Activated T-helper 17 cell treated with anti-CD3 and anti-CD28 coated beads, Interleukin-2, amount 50 U/mL, for 72 hours (primary cell): ENCODE measurements around the gene RIC1. TPM values are rescaled to one million over a fixed set of nuclear protein-coding genes. Genes with fewer than 3 reads are reported as not detected.
"Not testable (repeated sequence)": the region's sequence is repeated elsewhere in the genome, so short reads cannot be mapped to it uniquely, and the experiment has no call there.

ENCODE experiments used
- ATAC-seq: fragments of 150-1000 bp; cut with Tn5 transposase; replicated peaks from 2 replicates; pipeline ENCODE4 v1.10.0; 2021; ENCODE audit warnings: mild to moderate bottlenecking, moderate library complexity
- H3K27ac Mint-ChIP-seq: one replicate; pipeline ENCODE4 v1.8.0; 2022; ENCODE audit warnings: mixed read lengths
- H3K27me3 Mint-ChIP-seq: one replicate; pipeline ENCODE4 v1.8.0; 2022; ENCODE audit warnings: mixed read lengths
- H3K36me3 Mint-ChIP-seq: one replicate; pipeline ENCODE4 v1.8.0; 2022; ENCODE audit warnings: low read depth, mild to moderate bottlenecking, mixed read lengths
- H3K4me1 Mint-ChIP-seq: one replicate; pipeline ENCODE4 v1.8.0; 2022; ENCODE audit warnings: mixed read lengths
- H3K4me3 Mint-ChIP-seq: one replicate; pipeline ENCODE4 v1.8.0; 2022; ENCODE audit warnings: mild to moderate bottlenecking, mixed read lengths
- H3K9me3 Mint-ChIP-seq: one replicate; pipeline ENCODE4 v1.8.0; 2022; ENCODE audit warnings: mixed read lengths
- total RNA-seq, 2 donors: library from RNA; stranded (reverse); gene quantifications; one replicate each; pipeline ENCODE4 v1.2.3, GENCODE V29; 2022

RIC1 gene
- total RNA-seq, 2 donors from 2014 or later = 20.1 to 20.3 TPM

DNA sequence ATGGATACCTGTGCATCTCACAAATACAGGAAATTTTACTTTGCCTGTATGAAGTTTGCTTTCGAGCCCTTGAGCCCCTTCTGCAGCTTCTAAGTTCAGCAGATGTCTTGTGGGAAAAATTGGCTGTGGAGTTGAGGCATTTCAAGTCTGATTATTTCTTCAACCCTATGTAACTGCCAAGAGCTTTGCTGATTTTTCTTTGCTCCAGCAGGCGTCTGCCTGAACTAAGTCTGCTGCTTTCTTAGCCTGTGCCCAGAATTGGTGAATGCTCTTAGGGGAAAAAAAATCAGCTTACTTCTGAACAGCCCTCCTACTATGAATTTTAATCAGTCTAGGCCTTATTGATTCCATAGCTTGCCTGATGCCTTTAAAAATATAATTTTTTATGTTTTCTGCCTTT lies 41.2 kb downstream of the RIC1 start:
- Mint-ChIP-seq H3K27ac (no peak overlapping the region), H3K27me3 (no peaks in the 10 kb centered on the region), H3K4me3 (no peak overlapping the region), H3K9me3 (no peaks in the 10 kb centered on the region), H3K4me1 (peaks cover 37% of the 10 kb centered on the region), H3K36me3 (peaks cover 12% of the 10 kb centered on the region)
- no peak for ATAC-seq

GRCh38 chr9:5671711-5672353 lies 42.9 kb downstream of the RIC1 start:
- H3K4me1 Mint-ChIP-seq = peaks cover 25% of the 10 kb centered on the region
- H3K27me3 Mint-ChIP-seq = no peaks in the 10 kb centered on the region
- ATAC-seq = peak; percentile 42
- H3K4me3 Mint-ChIP-seq = no peak overlapping the region
- peak overlapping the region; percentile 1 for H3K27ac Mint-ChIP-seq
- peaks cover 2% of the 10 kb centered on the region for H3K36me3 Mint-ChIP-seq
- H3K9me3 Mint-ChIP-seq = no peaks in the 10 kb centered on the region

DNA sequence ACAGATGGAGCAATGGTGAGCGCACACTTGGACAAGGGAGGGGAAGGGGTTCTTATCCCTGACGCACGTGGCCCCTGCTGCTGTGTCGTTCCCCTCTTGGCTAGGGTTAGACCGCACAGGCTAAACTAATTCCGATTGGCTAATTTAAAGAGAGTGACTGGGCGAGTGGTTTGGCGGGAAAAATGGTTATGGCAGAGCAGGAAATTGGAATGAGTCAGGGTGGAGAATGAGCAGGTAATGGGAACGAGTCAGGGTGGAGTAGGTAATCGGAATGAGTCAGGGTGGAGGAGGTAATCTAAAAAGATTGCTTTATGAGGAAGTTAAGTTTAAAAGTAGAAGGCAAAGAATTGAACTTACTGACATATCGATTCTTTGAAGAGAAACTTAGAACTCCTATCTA lies 46.1 kb downstream of the RIC1 start:
- not testable (repeated sequence) for H3K27me3 Mint-ChIP-seq, H3K4me3 Mint-ChIP-seq, ATAC-seq, H3K27ac Mint-ChIP-seq, H3K36me3 Mint-ChIP-seq, H3K9me3 Mint-ChIP-seq
- H3K4me1 Mint-ChIP-seq = peaks cover 22% of the 10 kb centered on the region

GRCh38 chr9:5683591-5683990 lies 54.7 kb downstream of the RIC1 start:
- ATAC-seq, H3K27me3 Mint-ChIP-seq, H3K9me3 Mint-ChIP-seq, H3K27ac Mint-ChIP-seq, H3K4me3 Mint-ChIP-seq, H3K4me1 Mint-ChIP-seq: not testable (repeated sequence)
- peaks cover 21% of the 10 kb centered on the region for H3K36me3 Mint-ChIP-seq

GRCh38 chr9:5684101-5684500 lies 55.2 kb downstream of the RIC1 start:
- peaks cover 6% of the 10 kb centered on the region for H3K9me3 Mint-ChIP-seq
- H3K36me3 Mint-ChIP-seq = peaks cover 21% of the 10 kb centered on the region
- H3K27ac Mint-ChIP-seq = no peak overlapping the region
- no peak overlapping the region for H3K4me3 Mint-ChIP-seq
- H3K27me3 Mint-ChIP-seq = no peaks in the 10 kb centered on the region
- peaks cover 5% of the 10 kb centered on the region for H3K4me1 Mint-ChIP-seq
- ATAC-seq = no peak

DNA sequence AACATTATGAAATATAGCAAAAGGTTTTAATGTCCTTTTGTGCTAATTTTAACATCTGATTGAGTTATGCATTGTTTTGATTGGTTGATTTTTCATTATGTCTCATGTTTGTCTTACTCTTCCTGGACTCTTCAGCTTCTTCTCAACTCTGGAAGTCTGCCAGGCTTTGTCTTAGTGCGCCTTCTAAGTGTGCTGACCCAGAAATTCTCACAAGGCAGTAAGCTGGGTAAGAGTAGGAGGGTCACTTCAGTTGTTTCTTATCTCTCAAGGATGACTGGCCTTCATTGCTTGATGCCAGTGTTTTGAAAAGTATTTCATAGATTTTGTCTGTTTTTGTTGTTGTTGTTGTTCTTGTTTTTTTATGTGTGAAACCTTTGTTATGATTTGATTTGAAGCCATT lies 59.2 kb downstream of the RIC1 start:
- no peaks in the 10 kb centered on the region for H3K27me3 Mint-ChIP-seq

GRCh38 chr9:5690278-5690677 lies 61.4 kb downstream of the RIC1 start:
- Mint-ChIP-seq H3K36me3 (peaks cover 6% of the 10 kb centered on the region), H3K27ac (no peak overlapping the region), H3K27me3 (no peaks in the 10 kb centered on the region), H3K9me3 (no peaks in the 10 kb centered on the region), H3K4me3 (no peak overlapping the region), H3K4me1 (no peaks in the 10 kb centered on the region)
- no peak for ATAC-seq

More for the DNA sequence above, 59.2 kb downstream of the RIC1 start:
- H3K4me3 Mint-ChIP-seq = no peak overlapping the region
- ATAC-seq = no peak
- no peaks in the 10 kb centered on the region for H3K9me3 Mint-ChIP-seq
- no peaks in the 10 kb centered on the region for H3K4me1 Mint-ChIP-seq
- H3K36me3 Mint-ChIP-seq = peaks cover 19% of the 10 kb centered on the region
- no peak overlapping the region for H3K27ac Mint-ChIP-seq

- no peaks in the 10 kb centered on the region for H3K27me3 Mint-ChIP-seq
Measured at GRCh38 chr9:5695860-5696259, 67.0 kb downstream of the RIC1 start.

GRCh38 chr9:5696884-5697283 lies 68.0 kb downstream of the RIC1 start:
- Mint-ChIP-seq H3K4me3 (no peak overlapping the region), H3K27ac (no peak overlapping the region), H3K4me1 (peaks cover 4% of the 10 kb centered on the region), H3K27me3 (no peaks in the 10 kb centered on the region), H3K9me3 (no peaks in the 10 kb centered on the region), H3K36me3 (peaks cover 19% of the 10 kb centered on the region)
- ATAC-seq = peak; percentile 53

More at GRCh38 chr9:5695860-5696259, 67.0 kb downstream of the RIC1 start:
- Mint-ChIP-seq H3K4me1 (peaks cover 2% of the 10 kb centered on the region), H3K27ac (no peak overlapping the region), H3K9me3 (no peaks in the 10 kb centered on the region), H3K4me3 (no peak overlapping the region), H3K36me3 (peaks cover 9% of the 10 kb centered on the region)
- no peak for ATAC-seq

GRCh38 chr9:5698004-5698403 lies 69.1 kb downstream of the RIC1 start:
- H3K27ac Mint-ChIP-seq = no peak overlapping the region
- no peaks in the 10 kb centered on the region for H3K27me3 Mint-ChIP-seq
- no peak overlapping the region for H3K4me3 Mint-ChIP-seq
- H3K9me3 Mint-ChIP-seq = no peaks in the 10 kb centered on the region
- H3K36me3 Mint-ChIP-seq = peaks cover 26% of the 10 kb centered on the region
- no peak for ATAC-seq
- peaks cover 4% of the 10 kb centered on the region for H3K4me1 Mint-ChIP-seq

DNA sequence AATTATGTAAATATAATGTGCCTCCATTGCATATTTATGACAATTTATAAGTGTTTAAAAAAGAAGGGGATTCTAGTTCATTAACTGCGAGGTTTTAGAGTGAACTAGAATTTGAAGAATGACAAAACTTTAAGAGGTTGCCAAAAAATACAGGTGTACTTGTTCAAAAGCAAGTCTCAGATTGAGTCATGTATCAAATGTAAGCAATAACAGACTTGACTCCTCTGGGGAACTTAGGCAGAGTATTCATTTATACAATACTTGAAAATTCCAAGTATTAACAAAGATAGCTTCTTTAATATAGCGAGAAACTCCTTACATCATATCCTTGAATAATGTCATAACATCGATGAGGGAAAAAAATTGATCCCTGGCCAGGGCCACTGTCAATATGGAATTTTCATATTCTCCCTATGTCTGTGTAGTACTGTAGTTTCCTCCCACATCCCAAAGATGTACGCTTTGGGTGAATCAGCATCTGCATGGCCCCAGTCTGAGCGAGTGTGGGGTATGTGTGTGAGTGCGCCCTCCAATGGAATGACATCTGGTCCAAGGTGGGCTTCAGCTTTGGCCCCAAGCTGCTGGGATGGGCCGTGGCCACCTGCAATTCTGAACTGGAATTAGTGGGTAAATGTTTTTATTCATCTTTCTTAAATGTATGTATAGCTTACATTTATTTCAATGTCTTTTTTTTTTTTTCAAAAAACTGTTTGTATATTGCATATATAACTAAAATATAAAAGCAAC lies 70.1 kb downstream of the RIC1 start:
- Mint-ChIP-seq H3K4me3 (no peak overlapping the region), H3K27me3 (no peaks in the 10 kb centered on the region), H3K36me3 (peaks cover 29% of the 10 kb centered on the region), H3K4me1 (peaks cover 4% of the 10 kb centered on the region), H3K27ac (no peak overlapping the region), H3K9me3 (no peaks in the 10 kb centered on the region)
- ATAC-seq = no peak

DNA sequence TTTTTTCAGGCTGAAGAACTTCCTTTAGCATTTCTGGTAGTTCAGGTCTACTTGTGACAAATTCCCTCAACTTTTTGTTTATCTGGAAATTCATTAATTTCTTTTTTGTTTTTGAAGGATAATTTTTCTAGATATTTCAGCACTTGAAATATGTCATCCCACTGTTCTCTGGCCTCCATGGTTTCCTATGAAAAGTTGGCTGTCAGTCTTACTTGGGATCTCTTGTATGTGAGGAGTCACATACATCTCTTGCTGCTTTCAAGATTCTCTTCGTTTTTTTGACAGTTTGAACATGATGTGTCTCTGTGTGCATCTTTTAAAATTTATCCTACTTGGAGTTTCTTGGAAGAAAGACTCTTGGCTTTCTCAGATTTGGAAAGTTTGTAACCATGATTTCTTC lies 79.5 kb downstream of the RIC1 start:
- H3K27me3 Mint-ChIP-seq = no peaks in the 10 kb centered on the region
- H3K36me3 Mint-ChIP-seq = peaks cover 53% of the 10 kb centered on the region
- H3K4me3 Mint-ChIP-seq = no peak overlapping the region
- peaks cover 10% of the 10 kb centered on the region for H3K9me3 Mint-ChIP-seq
- no peaks in the 10 kb centered on the region for H3K4me1 Mint-ChIP-seq
- no peak overlapping the region for H3K27ac Mint-ChIP-seq
- ATAC-seq = no peak

DNA sequence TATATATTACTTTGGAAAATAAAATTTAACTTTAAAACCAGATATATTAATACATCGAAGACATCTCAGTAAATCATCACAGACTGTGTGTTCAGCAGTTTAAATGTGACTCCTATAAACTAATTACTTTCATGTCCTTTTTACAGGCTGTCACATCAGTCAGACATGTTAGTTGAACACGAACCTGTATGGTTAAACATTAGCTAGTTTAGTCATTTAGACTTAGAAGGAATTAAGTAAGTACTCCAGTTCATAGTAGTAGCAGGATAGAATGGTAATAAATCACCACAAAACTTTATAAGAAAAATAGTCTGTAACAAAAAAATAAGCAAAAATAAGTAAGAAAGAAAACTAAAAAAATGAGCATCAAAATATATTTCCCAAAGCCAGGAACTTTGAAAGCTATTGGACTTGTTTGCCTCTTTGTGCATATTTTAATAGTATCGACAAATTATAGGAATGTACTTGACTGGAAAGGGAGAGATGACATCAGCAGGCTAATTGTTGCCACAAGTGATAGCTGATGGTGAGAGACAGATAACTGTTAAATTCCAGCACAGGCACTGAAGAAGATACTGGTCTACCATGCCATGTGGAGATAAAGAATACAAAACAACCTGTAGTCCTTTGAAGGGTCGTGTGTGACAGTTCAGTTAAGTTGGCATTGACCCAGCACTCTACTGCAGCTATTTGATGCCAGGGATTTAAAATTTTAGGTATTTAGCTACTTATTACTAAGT lies 83.9 kb downstream of the RIC1 start:
- Mint-ChIP-seq H3K4me3 (no peak overlapping the region), H3K36me3 (peaks cover 81% of the 10 kb centered on the region), H3K9me3 (peaks cover 14% of the 10 kb centered on the region), H3K27ac (no peak overlapping the region), H3K27me3 (no peaks in the 10 kb centered on the region), H3K4me1 (no peaks in the 10 kb centered on the region)
- no peak for ATAC-seq

DNA sequence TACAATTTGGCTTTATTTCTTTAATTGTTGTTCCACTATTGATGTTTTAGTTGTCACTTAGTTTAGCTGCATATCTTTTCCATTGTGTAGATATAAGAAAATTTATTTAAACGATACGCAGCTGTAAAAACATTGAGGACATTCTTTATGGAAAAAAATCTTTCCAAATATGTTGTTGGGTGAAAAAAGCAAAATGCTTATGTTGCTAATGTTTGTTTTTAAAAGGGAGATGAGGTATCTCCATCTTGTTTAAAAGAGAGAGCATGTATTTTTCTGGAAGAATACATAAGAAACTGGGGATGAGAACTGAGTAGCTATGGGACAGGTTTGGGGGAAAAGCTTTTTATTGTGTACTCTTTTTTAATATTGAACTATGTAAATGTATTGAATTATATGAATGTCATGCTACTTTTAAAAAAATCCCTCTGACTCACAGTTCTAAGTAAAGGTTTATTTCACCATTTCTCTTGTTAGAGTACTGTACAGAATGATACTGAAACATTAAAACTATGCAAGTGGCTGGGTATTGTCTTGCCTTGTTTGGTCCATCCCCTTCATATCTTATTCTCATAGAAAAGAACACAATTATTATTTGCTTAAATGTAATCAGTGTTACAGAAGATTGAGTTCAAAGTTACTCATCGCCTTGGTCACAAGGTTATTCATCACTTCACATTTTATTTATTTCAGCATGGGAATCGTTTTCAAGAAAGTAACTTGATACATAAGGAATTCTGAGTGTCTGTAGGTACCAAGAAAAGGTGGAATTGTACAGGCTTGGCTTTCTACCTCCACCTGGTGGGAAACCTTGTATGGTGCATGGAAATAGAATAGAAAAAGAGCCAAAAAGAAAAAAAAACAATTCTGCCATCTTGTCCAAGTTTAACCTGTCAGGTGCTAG lies 85.8 kb downstream of the RIC1 start:
- Mint-ChIP-seq H3K4me3 (no peak overlapping the region), H3K27me3 (no peaks in the 10 kb centered on the region), H3K9me3 (peaks cover 4% of the 10 kb centered on the region), H3K27ac (no peak overlapping the region), H3K4me1 (no peaks in the 10 kb centered on the region), H3K36me3 (peaks cover 66% of the 10 kb centered on the region)
- ATAC-seq = peak; percentile 53
